OCI-LY7 (cell line): ENCODE data around the gene DLGAP4. TPM values are rescaled to one million over a fixed set of nuclear protein-coding genes. Genes with fewer than 3 reads are reported as not detected.

ENCODE experiments used
- BruUV-seq: library from RNA; stranded (reverse); fragments of 400-500 nt; replicated peaks from 2 replicates; lab custom pipeline; 2021; lab: Mats Ljungman, UMichigan
- CTCF ChIA-PET: fragments of 300-600 bp; sonication (Branson Sonifier 250); formaldehyde crosslinking; loops from one replicate; lab custom pipeline; 2022; ENCODE audit warnings: antibody characterized with exemption; ENCODE audit not compliant: unreplicated experiment; lab: Charles Lee
- POLR2A ChIA-PET: fragments of 300-600 bp; sonication (Branson Sonifier 250); formaldehyde crosslinking; loops from one replicate; lab custom pipeline; 2022; ENCODE audit warnings: antibody characterized with exemption; lab: Charles Lee
- DNase-seq: peaks from one replicate; pipeline ENCODE4 v3.0.0-alpha.2; 2015; ENCODE audit warnings: low spot score
- H2AFZ ChIP-seq: fragments of 200-600 bp; sonication (generic), shearing (Covaris generic); 2 replicates; pipeline ENCODE4 v1.6.1; 2014; ENCODE audit warnings: mild to moderate bottlenecking, antibody characterized with exemption, low read length, moderate library complexity
- H3K27ac ChIP-seq: fragments of 200-600 bp; sonication (generic); 2 replicates; pipeline ENCODE4 v1.5.1; 2014; ENCODE audit warnings: mixed run types, low read depth, mild to moderate bottlenecking, moderate library complexity, low read length, inconsistent platforms; ENCODE audit not compliant: poor library complexity, severe bottlenecking
- H3K36me3 ChIP-seq: fragments of 200-600 bp; sonication (generic); 2 replicates; pipeline ENCODE4 v1.6.1; 2014; ENCODE audit warnings: mild to moderate bottlenecking, antibody characterized with exemption, low read length, moderate library complexity, mixed read lengths; ENCODE audit not compliant: insufficient read depth
- H3K4me1 ChIP-seq: fragments of 200-600 bp; sonication (generic); 2 replicates; pipeline ENCODE4 v1.5.1; 2014; ENCODE audit warnings: mild to moderate bottlenecking, low read length; ENCODE audit not compliant: insufficient read depth, poor library complexity, severe bottlenecking
- H3K4me2 ChIP-seq: fragments of 200-600 bp; sonication (generic); 2 replicates; pipeline ENCODE4 v1.6.1; 2014; ENCODE audit warnings: mild to moderate bottlenecking, low read length
- H3K4me3 ChIP-seq: fragments of 200-600 bp; sonication (generic); 2 replicates; pipeline ENCODE4 v1.5.1; 2014; ENCODE audit warnings: mild to moderate bottlenecking, low read depth, low read length; ENCODE audit not compliant: poor library complexity, severe bottlenecking
- H3K79me2 ChIP-seq: fragments of 200-600 bp; sonication (generic); 2 replicates; pipeline ENCODE4 v1.6.1; 2016; ENCODE audit warnings: low read depth, mild to moderate bottlenecking, low read length, moderate library complexity, mixed read lengths; ENCODE audit not compliant: insufficient read depth
- H3K9me2 ChIP-seq: fragments of 200-600 bp; sonication (generic); 2 replicates; pipeline ENCODE4 v1.6.1; 2016; ENCODE audit warnings: mild to moderate bottlenecking, low read length, mixed read lengths; ENCODE audit not compliant: insufficient read depth
- H3K9me3 ChIP-seq: fragments of 200-600 bp; sonication (generic); 2 replicates; pipeline ENCODE4 v1.6.1; 2014; ENCODE audit warnings: mild to moderate bottlenecking, mixed run types, low read length, mixed read lengths
- H4K20me1 ChIP-seq: fragments of 200-600 bp; sonication (generic); 2 replicates; pipeline ENCODE4 v1.6.1; 2014; ENCODE audit warnings: mild to moderate bottlenecking, antibody characterized with exemption, low read length, moderate library complexity, mixed read lengths; ENCODE audit not compliant: insufficient read depth
- EZH2phosphoT487 ChIP-seq: fragments of 200-600 bp; sonication (generic); IDR thresholded peaks from 2 replicates; pipeline ENCODE4 v1.6.1; 2018; ENCODE audit warnings: low read depth, borderline replicate concordance, mild to moderate bottlenecking, mixed run types, antibody characterized with exemption, low read length, moderate library complexity, mixed read lengths
- intact Hi-C: fragments of 100-400 bp; cut with micrococcal nuclease; formaldehyde crosslinking; loops from one replicate; pipeline ENCODE4 v1.10.0; 2022; ENCODE audit not compliant: unreplicated experiment
- total RNA-seq, 2 experiments: library from RNA; depleted of rRNA in 1 of 2; stranded (reverse); fragments of >200 nt in 1 of 2; shearing (Covaris generic) in 1 of 2; gene quantifications; 2 replicates each; pipeline ENCODE4 v1.2.3, GENCODE V29; 2014 to 2022
- TF ChIP-seq, protein P1 (sequence below): fragments of 200-600 bp; sonication (generic); conservative IDR thresholded peaks from 2 replicates; pipeline ENCODE4 v1.5.1; 2014; ENCODE audit warnings: mild to moderate bottlenecking, antibody characterized with exemption, low read length, moderate library complexity, mixed read lengths

DLGAP4 gene
- total RNA-seq, 2 experiments from 2014 or later = 7.7 to 41.6 TPM

DNA sequence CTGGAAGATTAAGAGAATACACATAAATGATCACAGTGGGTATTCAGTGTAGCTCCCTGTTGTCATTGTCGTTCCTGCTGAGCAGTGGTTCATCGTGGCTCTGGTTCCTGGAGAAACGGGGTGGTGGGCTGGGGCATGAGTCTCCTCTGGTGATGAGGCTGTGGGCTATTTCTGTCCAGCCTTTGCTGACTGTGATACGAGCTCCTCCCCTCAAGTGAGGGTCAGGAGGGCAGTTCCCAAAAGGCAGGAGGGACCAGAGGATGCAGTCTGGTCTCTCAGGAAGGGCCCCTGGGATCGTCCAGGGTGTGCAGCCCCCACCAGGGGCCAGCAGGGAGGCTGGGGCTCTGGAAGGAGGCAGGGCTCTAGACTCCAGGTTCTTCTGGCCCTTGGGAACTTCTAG is 31.1 kb upstream of the DLGAP4 start:
- intact Hi-C loops = no loop called here
- no peaks in the 10 kb centered on the region for H4K20me1 ChIP-seq
- no peak overlapping the region for H3K27ac ChIP-seq
- no peak overlapping the region for H3K4me2 ChIP-seq
- ChIA-PET CTCF (no interaction called here), POLR2A (no interaction called here)
- H2AFZ ChIP-seq = no peak overlapping the region
- H3K4me3 ChIP-seq = no peak overlapping the region
- H3K9me2 ChIP-seq = no peaks in the 10 kb centered on the region
- H3K36me3 ChIP-seq = no peaks in the 10 kb centered on the region
- H3K9me3 ChIP-seq = no peaks in the 10 kb centered on the region
- DNase-seq = no peak
- BruUV-seq = no TSS peak
- no peaks in the 10 kb centered on the region for H3K4me1 ChIP-seq
- no peak for TF ChIP-seq EZH2phosphoT487
- TF ChIP-seq, protein P1, sequence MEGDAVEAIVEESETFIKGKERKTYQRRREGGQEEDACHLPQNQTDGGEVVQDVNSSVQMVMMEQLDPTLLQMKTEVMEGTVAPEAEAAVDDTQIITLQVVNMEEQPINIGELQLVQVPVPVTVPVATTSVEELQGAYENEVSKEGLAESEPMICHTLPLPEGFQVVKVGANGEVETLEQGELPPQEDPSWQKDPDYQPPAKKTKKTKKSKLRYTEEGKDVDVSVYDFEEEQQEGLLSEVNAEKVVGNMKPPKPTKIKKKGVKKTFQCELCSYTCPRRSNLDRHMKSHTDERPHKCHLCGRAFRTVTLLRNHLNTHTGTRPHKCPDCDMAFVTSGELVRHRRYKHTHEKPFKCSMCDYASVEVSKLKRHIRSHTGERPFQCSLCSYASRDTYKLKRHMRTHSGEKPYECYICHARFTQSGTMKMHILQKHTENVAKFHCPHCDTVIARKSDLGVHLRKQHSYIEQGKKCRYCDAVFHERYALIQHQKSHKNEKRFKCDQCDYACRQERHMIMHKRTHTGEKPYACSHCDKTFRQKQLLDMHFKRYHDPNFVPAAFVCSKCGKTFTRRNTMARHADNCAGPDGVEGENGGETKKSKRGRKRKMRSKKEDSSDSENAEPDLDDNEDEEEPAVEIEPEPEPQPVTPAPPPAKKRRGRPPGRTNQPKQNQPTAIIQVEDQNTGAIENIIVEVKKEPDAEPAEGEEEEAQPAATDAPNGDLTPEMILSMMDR = no peak
- no peaks in the 10 kb centered on the region for H3K79me2 ChIP-seq

- Histone ChIP-seq H3K79me2 (no peaks in the 10 kb centered on the region), H3K36me3 (no peaks in the 10 kb centered on the region), H3K27ac (no peak overlapping the region), H3K9me2 (no peaks in the 10 kb centered on the region), H3K9me3 (no peaks in the 10 kb centered on the region), H3K4me2 (no peak overlapping the region), H3K4me1 (no peaks in the 10 kb centered on the region), H2AFZ (no peak overlapping the region), H3K4me3 (no peak overlapping the region), H4K20me1 (no peaks in the 10 kb centered on the region)
- POLR2A ChIA-PET = no interaction called here
- DNase-seq = no peak
- CTCF ChIA-PET = no interaction called here
- intact Hi-C loops = no loop called here
- TF ChIP-seq, protein P1 = no peak
- no peak for TF ChIP-seq EZH2phosphoT487
- no TSS peak for BruUV-seq
These were observed 30.5 kb upstream of the DLGAP4 start for GRCh38 chr20:36275441-36276189.

- no peak overlapping the region for H2AFZ ChIP-seq
- no peak overlapping the region for H3K4me2 ChIP-seq
- H3K4me3 ChIP-seq = no peak overlapping the region
- ChIA-PET CTCF (no interaction called here), POLR2A (interaction anchor here (0.8 kb wide), 1 partner anchor 142 kb away, joined by 3 read pairs; no protein-coding TSS in a partner anchor)
- no peak for TF ChIP-seq EZH2phosphoT487
- TF ChIP-seq, protein P1 = no peak
- no TSS peak for BruUV-seq
- no peaks in the 10 kb centered on the region for H3K9me3 ChIP-seq
- no peak overlapping the region for H3K27ac ChIP-seq
- H3K79me2 ChIP-seq = no peaks in the 10 kb centered on the region
- intact Hi-C loops = no loop called here
- H3K9me2 ChIP-seq = no peaks in the 10 kb centered on the region
- DNase-seq = no peak
- H3K4me1 ChIP-seq = no peaks in the 10 kb centered on the region
- H3K36me3 ChIP-seq = no peaks in the 10 kb centered on the region
- H4K20me1 ChIP-seq = no peaks in the 10 kb centered on the region
These were observed 28.6 kb upstream of the DLGAP4 start for GRCh38 chr20:36277546-36277945.
